Upper lobe of left lung (tissue), 6 donors: ENCODE data around the gene TPD52L1. TPM values are rescaled to one million over a fixed set of nuclear protein-coding genes. Genes with fewer than 3 reads are reported as not detected.
"Not testable (repeated sequence)": the region's sequence is repeated elsewhere in the genome, so short reads cannot be mapped to it uniquely, and the experiment has no call there.

Source experiments
- ATAC-seq, 2 donors: fragments of 200-7000 bp; cut with Tn5 transposase; one replicate each; pipeline ENCODE4 v1.9.1; 2022; ENCODE audit warnings: mild to moderate bottlenecking in 2 of 2, moderate library complexity in 2 of 2; ENCODE audit not compliant: low FRiP score in 2 of 2
- DNase-seq, 2 donors: peaks; one replicate each; pipeline ENCODE4 v3.0.0-alpha.2; 2019 to 2020
- H3K27ac ChIP-seq, 4 donors: fragments of 200-600 bp; sonication (generic); one replicate each; pipeline ENCODE4 v1.5.1; 2016 to 2019
- H3K27me3 ChIP-seq, 4 donors: fragments of 200-600 bp; sonication (generic); one replicate each; pipeline ENCODE4 v1.5.1; 2017 to 2019
- H3K36me3 ChIP-seq, 4 donors: fragments of 200-600 bp; sonication (generic); one replicate each; pipeline ENCODE4 v1.5.1; 2016 to 2019
- H3K4me1 ChIP-seq, 4 donors: fragments of 200-600 bp; sonication (generic); one replicate each; pipeline ENCODE4 v1.5.1; 2018 to 2019
- H3K4me3 ChIP-seq, 4 donors: fragments of 200-600 bp; sonication (generic); one replicate each; pipeline ENCODE4 v1.5.1; 2017 to 2019; ENCODE audit warnings: mild to moderate bottlenecking in 2 of 4, moderate library complexity in 1 of 4
- H3K9me3 ChIP-seq, 4 donors: fragments of 200-600 bp; sonication (generic); one replicate each; pipeline ENCODE4 v1.5.1; 2018 to 2019
- EP300 ChIP-seq, 4 donors: sonication (generic); formaldehyde crosslinking; IDR thresholded peaks; one replicate each; pipeline ENCODE4 v1.5.1; 2017; ENCODE audit warnings: antibody characterized with exemption in 4 of 4, control low read depth in 2 of 4
- POLR2A ChIP-seq, 4 donors: fragments of 450-650 bp; IDR thresholded peaks; one replicate each; pipeline ENCODE4 v1.5.1; 2016 to 2017; ENCODE audit warnings: antibody characterized with exemption in 4 of 4, mild to moderate bottlenecking in 2 of 4
- POLR2AphosphoS5 ChIP-seq, 2 donors: sonication (generic); formaldehyde crosslinking; IDR thresholded peaks; one replicate each; pipeline ENCODE4 v1.5.1; 2017; ENCODE audit warnings: antibody characterized with exemption in 2 of 2
- WGBS, 2 donors: methylation state at CpG; one replicate each; pipeline ENCODE4 v1.1.5; 2017 to 2018; 5-methylcytosine and 5-hydroxymethylcytosine counted together
- total RNA-seq, 6 donors: library from RNA; depleted of rRNA in 4 of 6; stranded (reverse); fragments of >200 nt in 4 of 6; gene quantifications; one replicate each; pipeline versions ENCODE4 v1.1.0 to v1.2.1, GENCODE V29; 2016 to 2021
- TF ChIP-seq, protein P1 (sequence below), 6 experiments: fragments of 450-650 bp in 4 of 6; fragments of 200-600 bp in 2 of 6; sonication (generic) in 2 of 6; IDR thresholded peaks; one replicate each; pipeline ENCODE4 v1.5.1; 2016 to 2019; ENCODE audit warnings: antibody characterized with exemption in 6 of 6
- donor health status: DM: no; HTN: no; CAD: no; lungs with moderate emphysema.
- donor health status: DM: no; HTN: yes; CAD: no; lungs with severe emphysema.

Gene TPD52L1
- total RNA-seq, 6 donors from 2014 or later = 15.5 to 63.4 (median 32.2) TPM

DNA sequence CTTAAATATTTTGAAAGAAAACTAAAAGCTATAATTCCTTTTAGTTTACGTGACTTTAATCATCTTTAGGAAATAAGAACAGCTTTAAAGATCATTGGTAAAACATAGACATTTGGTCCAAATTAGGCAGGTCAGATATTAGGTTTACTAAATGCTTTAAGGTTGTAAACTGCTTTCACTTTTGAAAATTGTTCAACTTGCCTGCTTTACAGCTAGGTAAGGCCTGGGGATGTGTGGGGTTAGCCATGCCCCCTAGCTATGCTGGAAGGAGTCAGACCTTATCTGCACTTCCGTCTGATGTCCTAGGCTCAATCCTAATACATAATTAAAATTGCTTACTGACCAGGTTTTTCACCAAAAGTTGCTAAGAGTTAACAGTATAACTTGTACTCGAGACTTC, 30.5 kb upstream of the TPD52L1 start:
- TF ChIP-seq POLR2A (IDR thresholded peaks at IDR 0.05) = no peak
- TF ChIP-seq EP300 (IDR thresholded peaks at IDR 0.05) = no peak
- TF ChIP-seq, protein P1, sequence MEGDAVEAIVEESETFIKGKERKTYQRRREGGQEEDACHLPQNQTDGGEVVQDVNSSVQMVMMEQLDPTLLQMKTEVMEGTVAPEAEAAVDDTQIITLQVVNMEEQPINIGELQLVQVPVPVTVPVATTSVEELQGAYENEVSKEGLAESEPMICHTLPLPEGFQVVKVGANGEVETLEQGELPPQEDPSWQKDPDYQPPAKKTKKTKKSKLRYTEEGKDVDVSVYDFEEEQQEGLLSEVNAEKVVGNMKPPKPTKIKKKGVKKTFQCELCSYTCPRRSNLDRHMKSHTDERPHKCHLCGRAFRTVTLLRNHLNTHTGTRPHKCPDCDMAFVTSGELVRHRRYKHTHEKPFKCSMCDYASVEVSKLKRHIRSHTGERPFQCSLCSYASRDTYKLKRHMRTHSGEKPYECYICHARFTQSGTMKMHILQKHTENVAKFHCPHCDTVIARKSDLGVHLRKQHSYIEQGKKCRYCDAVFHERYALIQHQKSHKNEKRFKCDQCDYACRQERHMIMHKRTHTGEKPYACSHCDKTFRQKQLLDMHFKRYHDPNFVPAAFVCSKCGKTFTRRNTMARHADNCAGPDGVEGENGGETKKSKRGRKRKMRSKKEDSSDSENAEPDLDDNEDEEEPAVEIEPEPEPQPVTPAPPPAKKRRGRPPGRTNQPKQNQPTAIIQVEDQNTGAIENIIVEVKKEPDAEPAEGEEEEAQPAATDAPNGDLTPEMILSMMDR (IDR thresholded peaks at IDR 0.05) = no peak
- no peak for TF ChIP-seq POLR2AphosphoS5 (IDR thresholded peaks at IDR 0.05)
- Histone ChIP-seq H3K9me3 (no peaks in the 10 kb centered on the region), H3K27ac (no peak overlapping the region), H3K4me1 (no peaks in the 10 kb centered on the region), H3K36me3 (no peaks in the 10 kb centered on the region), H3K27me3 (no peaks in the 10 kb centered on the region), H3K4me3 (no peak overlapping the region)
- 86 to 93% methylated on average over 3 of the region's 3 CpGs for WGBS, 2 donors
- DNase-seq (no peak), ATAC-seq (no peak)

DNA sequence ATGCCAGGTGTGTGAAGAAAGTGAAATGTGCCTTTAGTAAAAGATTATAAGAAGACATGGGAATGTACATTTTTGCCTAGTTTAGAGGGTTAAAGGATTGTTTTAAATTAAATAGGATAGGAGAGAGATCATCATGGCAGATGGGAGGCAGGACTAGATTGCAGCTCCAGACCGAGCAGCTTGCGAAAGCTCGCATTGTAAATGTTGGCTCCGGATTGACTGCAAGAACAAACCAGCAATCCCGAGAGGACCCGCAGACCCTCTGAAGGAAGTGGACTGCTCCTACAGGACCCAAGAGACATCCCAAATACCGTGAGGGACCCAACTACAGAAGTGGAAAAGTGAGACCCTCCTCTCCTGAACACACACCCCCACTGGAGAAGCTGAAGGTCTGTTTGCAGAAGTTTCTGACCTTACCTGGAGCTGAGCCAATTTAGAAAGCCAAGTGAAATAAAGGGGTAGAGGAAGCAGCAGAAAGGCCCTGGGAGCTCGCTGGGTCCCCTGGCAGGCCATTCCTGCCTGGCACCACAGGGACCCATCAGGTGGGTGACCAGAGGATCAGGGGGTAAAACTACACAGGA, 30.0 kb upstream of the TPD52L1 start:
- H3K27ac ChIP-seq = no peak overlapping the region
- peak in 1 of 2 donors; percentile 12 for DNase-seq
- no peaks in the 10 kb centered on the region for H3K36me3 ChIP-seq
- no peaks in the 10 kb centered on the region for H3K4me1 ChIP-seq
- TF ChIP-seq EP300 (IDR thresholded peaks at IDR 0.05) (no peak), POLR2A (IDR thresholded peaks at IDR 0.05) (no peak), POLR2AphosphoS5 (IDR thresholded peaks at IDR 0.05) (no peak)
- TF ChIP-seq, protein P1 (IDR thresholded peaks at IDR 0.05) = no peak
- H3K9me3 ChIP-seq = no peaks in the 10 kb centered on the region
- WGBS, 2 donors = 70 to 78% methylated on average over 8 of the region's 8 CpGs
- H3K4me3 ChIP-seq = no peak overlapping the region
- H3K27me3 ChIP-seq = no peaks in the 10 kb centered on the region
- ATAC-seq = no peak

DNA sequence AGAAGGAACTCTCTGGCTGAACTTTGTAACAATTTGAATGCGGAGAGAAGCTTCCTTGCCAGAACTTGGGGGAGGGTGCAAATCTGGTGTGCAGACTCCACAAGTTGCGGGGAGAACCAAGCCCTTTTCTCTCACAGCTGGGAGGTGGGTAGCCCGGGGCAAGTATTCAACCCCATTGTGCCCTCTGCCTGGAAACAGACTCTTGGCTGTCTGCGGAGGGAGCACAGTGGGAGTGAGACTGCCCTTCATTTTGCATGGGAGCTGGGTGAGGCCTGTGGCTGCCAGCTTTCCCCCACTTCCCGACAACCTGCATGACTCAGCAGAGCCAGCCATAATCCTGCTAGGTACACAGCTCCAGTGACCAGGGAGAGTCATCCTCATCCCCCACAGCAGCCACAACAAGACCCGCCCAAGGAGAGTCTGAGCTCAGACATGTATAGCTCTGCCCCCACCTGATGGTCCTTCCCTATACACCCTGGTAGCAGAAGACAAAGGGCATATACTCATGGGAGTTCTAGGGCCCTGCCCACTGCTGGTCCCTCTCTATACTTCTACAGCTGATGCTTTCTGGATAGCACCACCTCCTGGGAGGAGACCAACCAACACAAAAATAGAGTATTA, 29.4 kb upstream of the TPD52L1 start:
- Histone ChIP-seq H3K9me3 (no peaks in the 10 kb centered on the region), H3K36me3 (no peaks in the 10 kb centered on the region), H3K27ac (no peak overlapping the region), H3K27me3 (no peaks in the 10 kb centered on the region), H3K4me3 (no peak overlapping the region), H3K4me1 (no peaks in the 10 kb centered on the region)
- WGBS, 2 donors = 94 to 96% methylated on average over 3 to 6 of the region's 6 CpGs
- ATAC-seq (no peak), DNase-seq (no peak)
- TF ChIP-seq POLR2A (IDR thresholded peaks at IDR 0.05) (no peak), POLR2AphosphoS5 (IDR thresholded peaks at IDR 0.05) (no peak), EP300 (IDR thresholded peaks at IDR 0.05) (no peak)
- TF ChIP-seq, protein P1 (IDR thresholded peaks at IDR 0.05) = no peak

DNA sequence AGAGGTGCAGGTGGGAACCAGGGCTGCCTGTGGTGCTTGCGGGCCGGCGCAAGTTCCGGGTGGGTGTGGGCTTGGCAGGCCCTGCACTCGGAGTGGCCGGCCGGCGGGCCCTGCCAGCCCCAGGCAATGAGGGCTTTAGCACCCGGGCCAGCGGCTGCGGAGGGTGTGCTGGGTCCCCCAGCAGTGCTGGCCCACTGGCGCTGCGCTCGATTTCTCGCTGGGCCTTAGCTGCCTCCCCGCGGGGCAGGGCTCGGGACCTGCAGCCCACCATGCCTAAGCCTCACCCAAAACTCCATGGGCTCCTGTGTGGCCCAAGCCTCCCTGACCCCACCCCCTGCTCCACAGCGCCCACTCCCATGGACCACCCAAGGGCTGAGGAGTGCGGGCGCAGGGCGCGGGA, 27.7 kb upstream of the TPD52L1 start:
- not testable (repeated sequence) for H3K9me3 ChIP-seq, H3K36me3 ChIP-seq, ATAC-seq, H3K4me3 ChIP-seq, H3K27me3 ChIP-seq, H3K4me1 ChIP-seq, H3K27ac ChIP-seq
- DNase-seq = peak in 1 of 2 donors; percentile 77
- WGBS, 2 donors = 95 to 100% methylated on average over 3 to 22 of the region's 23 CpGs

DNA sequence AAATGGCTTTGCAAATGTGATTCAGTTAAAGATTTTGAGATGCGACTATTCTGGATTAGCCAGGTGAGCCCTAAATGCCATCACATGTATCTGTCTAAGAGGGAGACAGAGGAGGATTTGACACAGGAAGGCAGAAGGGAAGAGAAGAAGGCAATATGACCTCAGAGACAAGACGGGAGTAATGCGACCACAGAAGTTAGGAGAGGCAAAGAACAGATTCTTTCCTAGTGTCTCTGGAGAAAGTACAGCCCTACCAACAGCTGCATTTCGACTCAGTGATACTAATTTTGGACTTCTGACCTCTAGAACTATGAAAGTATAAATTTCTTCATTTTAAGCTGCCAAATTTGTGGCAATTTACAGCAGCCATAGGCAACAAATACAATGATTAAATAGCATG, 24.2 kb upstream of the TPD52L1 start:
- 70 to 74% methylated on average over 4 of the region's 4 CpGs for WGBS, 2 donors
- no peak overlapping the region for H3K4me3 ChIP-seq
- H3K36me3 ChIP-seq = no peaks in the 10 kb centered on the region
- no peaks in the 10 kb centered on the region for H3K9me3 ChIP-seq
- TF ChIP-seq POLR2A (IDR thresholded peaks at IDR 0.05) (no peak), POLR2AphosphoS5 (IDR thresholded peaks at IDR 0.05) (no peak), EP300 (IDR thresholded peaks at IDR 0.05) (no peak)
- TF ChIP-seq, protein P1 (IDR thresholded peaks at IDR 0.05) = no peak
- no peaks in the 10 kb centered on the region for H3K27me3 ChIP-seq
- no peak overlapping the region for H3K27ac ChIP-seq
- H3K4me1 ChIP-seq = no peaks in the 10 kb centered on the region
- ATAC-seq = no peak
- DNase-seq = no peak
